BLaER1 treated with 17β-estradiol and CSF1 and Interleukin-3, amounts not matched to agents 10 nM and 100 nM (cell line): ENCODE measurements around the gene OXTR.

ENCODE experiments used
- H3K27ac ChIP-seq, 11 experiments: shearing (Covaris generic); formaldehyde crosslinking; 2 replicates each; pipeline ENCODE4 v1.8.1; 2022
- H3K27me3 ChIP-seq, 11 experiments: shearing (Covaris generic); formaldehyde crosslinking; 2 replicates each; pipeline ENCODE4 v1.8.1; 2022
- H3K36me3 ChIP-seq, 11 experiments: shearing (Covaris generic); formaldehyde crosslinking; 2 replicates each; pipeline ENCODE4 v1.8.1; 2022
- H3K4me1 ChIP-seq, 10 experiments: shearing (Covaris generic); formaldehyde crosslinking; 2 replicates each; pipeline ENCODE4 v1.8.1; 2022
- H3K4me2 ChIP-seq, 11 experiments: shearing (Covaris generic); formaldehyde crosslinking; 2 replicates each; pipeline ENCODE4 v1.8.1; 2022
- H3K4me3 ChIP-seq, 10 experiments: shearing (Covaris generic); formaldehyde crosslinking; 2 replicates each; pipeline ENCODE4 v1.8.1; 2022
- H3K9ac ChIP-seq, 11 experiments: shearing (Covaris generic); formaldehyde crosslinking; 2 replicates each; pipeline ENCODE4 v1.8.1; 2022
- H3K9me3 ChIP-seq, 11 experiments: shearing (Covaris generic); formaldehyde crosslinking; replicated peaks in 1 of 11; 2 replicates each; pipeline ENCODE4 v1.8.1; 2022
- H4K20me1 ChIP-seq, 11 experiments: shearing (Covaris generic); formaldehyde crosslinking; 2 replicates each; pipeline ENCODE4 v1.8.1; 2022
- Cebpa-rat ChIP-seq, 11 experiments: shearing (Covaris generic); IDR thresholded peaks; 2 replicates each; pipeline ENCODE4 v1.8.1; 2022

OXTR gene

DNA sequence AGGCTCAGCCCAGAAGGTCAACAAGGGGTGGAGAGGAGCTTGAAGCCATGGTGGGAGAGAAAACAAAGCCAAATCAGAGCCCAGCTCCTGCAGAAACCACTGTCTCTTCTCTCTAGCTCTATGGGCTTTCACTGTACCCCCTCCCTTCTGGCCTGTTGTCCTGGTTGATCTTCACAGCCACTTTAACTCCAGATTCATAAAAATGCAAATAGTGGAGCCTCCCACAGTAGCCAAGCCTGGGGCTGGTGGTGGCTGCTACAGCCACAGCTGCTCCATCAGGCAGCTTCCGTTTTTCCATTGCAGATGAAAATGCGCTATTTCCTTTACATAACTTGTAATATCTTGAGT, 56.5 kb downstream of the OXTR start:
- Histone ChIP-seq H3K27me3 (no peaks in the 10 kb centered on the region), H3K4me3 (no peak overlapping the region), H3K4me2 (peak overlapping the region; percentile 46 to 75 (median 62)), H4K20me1 (no peaks in the 10 kb centered on the region), H3K9me3 (peaks cover 0 to 8% (median 0%) of the 10 kb centered on the region in 11 experiments; a peak in 1 of 22 replicates), H3K9ac (peak overlapping the region in 4 of 11 experiments; percentile 30 to 50 (median 40); a peak in 5 of 22 replicates), H3K36me3 (no peaks in the 10 kb centered on the region), H3K27ac (peak overlapping the region in 8 of 11 experiments; percentile 34 to 75 (median 68); a peak in 14 of 22 replicates), H3K4me1 (peaks cover 15 to 29% (median 23%) of the 10 kb centered on the region in 10 experiments)
- no peak for TF ChIP-seq Cebpa-rat (IDR thresholded peaks at IDR 0.05)

DNA sequence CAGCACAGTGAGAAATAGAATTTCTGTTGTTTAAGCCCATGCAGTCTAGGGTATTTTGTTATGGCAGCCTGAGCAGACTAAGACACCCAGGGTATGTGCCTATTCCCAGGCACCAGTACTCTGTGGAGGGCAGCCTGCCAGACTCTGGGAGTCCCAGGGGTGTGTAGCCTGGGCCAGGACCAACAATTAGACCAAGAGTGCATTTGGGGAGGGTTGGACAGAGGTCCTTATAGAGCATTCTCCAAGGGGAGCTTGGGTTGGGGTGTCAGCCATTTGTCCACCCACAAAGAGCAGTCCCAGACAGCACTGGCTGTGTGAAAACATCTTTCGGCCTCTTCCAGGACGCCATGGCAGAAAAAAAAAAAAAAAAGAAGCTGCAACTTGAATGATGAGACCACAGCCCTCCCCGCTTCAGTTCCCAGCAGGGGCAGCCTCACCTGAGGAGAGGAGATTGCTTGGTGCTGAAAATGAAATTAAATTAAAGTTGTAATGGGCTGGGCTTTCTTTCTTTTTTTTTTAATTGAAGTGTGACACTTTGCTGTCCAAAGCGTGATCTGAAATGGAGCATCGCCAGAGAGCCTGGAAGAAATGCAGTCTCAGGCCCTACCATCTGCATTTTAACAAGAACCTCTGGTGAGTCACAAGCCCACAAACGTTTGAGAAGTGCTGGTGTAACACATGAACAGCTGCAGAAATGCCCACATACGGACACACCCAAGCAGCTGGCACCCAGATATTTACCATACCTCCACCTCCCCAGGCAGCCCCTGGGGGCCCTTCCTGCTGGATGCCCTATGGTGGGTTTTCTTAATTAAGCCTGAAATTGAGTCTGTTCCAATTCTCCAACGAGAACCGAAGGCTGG, 57.1 kb downstream of the OXTR start:
- no peak overlapping the region for H3K4me3 ChIP-seq
- H3K36me3 ChIP-seq, result no peaks in the 10 kb centered on the region
- H3K27ac ChIP-seq, result peak overlapping the region in 10 of 11 experiments; percentile 5 to 75 (median 66); a peak in 18 of 22 replicates
- H3K9ac ChIP-seq, result peak overlapping the region in 7 of 11 experiments; percentile 13 to 50 (median 34); a peak in 9 of 22 replicates
- no peaks in the 10 kb centered on the region for H3K27me3 ChIP-seq
- no peak for TF ChIP-seq Cebpa-rat (IDR thresholded peaks at IDR 0.05)
- H3K4me1 ChIP-seq, result peaks cover 15 to 29% (median 23%) of the 10 kb centered on the region in 10 experiments
- H4K20me1 ChIP-seq, result no peaks in the 10 kb centered on the region
- peaks cover 0 to 8% (median 1%) of the 10 kb centered on the region in 11 experiments; a peak in 5 of 22 replicates for H3K9me3 ChIP-seq
- H3K4me2 ChIP-seq, result peak overlapping the region; percentile 46 to 75 (median 62)

DNA sequence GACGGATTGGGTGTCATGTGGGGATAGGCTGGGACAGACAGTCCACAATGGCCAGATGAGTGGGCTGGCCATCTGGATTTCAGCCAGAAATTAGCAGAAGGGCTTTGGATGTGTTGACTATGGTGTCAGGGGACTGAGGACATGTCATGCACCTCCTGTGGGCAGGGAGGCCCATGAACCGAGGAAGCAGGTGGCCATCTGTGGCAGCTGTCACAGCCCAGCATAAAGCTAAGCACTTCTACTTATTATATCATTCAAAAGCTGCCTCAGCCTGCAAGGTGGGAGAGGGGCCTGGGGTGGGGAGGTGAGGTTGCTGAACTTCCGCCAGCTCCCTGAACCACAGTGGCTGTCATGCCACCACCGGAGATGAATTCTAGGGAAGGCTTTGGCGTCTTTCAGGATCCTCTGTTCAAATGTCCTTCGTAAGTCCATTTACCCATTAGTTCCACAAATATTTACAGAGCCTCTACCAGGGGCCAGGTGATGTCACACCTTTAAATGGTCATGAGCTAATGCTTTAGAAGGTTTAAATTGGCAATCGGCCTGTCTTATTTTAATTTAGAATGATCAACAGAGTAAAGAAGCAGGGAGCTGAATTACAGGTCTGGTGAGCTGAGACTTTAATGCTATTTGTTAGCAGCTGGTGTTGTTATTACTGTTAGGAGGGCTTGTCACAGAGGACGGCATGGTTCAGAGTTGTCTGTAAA, 59.5 kb downstream of the OXTR start:
- Histone ChIP-seq H3K27me3 (no peaks in the 10 kb centered on the region), H3K4me2 (peak overlapping the region in 4 of 11 experiments; percentile 11 to 39 (median 16); a peak in 3 of 22 replicates), H3K36me3 (no peaks in the 10 kb centered on the region; a peak in 1 of 22 replicates), H3K4me1 (peaks cover 15 to 29% (median 23%) of the 10 kb centered on the region in 10 experiments), H3K27ac (no peak overlapping the region), H3K4me3 (no peak overlapping the region), H3K9me3 (peaks cover 9 to 28% (median 24%) of the 10 kb centered on the region in 11 experiments), H3K9ac (no peak overlapping the region), H4K20me1 (no peaks in the 10 kb centered on the region)
- TF ChIP-seq Cebpa-rat (IDR thresholded peaks at IDR 0.05), result no peak

- Histone ChIP-seq H3K4me1 (peaks cover 15 to 29% (median 23%) of the 10 kb centered on the region in 10 experiments), H3K4me2 (peak overlapping the region in 3 of 11 experiments; percentile 11 to 16 (median 15); a peak in 2 of 22 replicates), H3K9me3 (peaks cover 14 to 35% (median 27%) of the 10 kb centered on the region in 11 experiments), H4K20me1 (no peaks in the 10 kb centered on the region), H3K9ac (no peak overlapping the region), H3K4me3 (no peak overlapping the region), H3K27me3 (no peaks in the 10 kb centered on the region), H3K27ac (no peak overlapping the region), H3K36me3 (no peaks in the 10 kb centered on the region; a peak in 1 of 22 replicates)
- TF ChIP-seq Cebpa-rat (IDR thresholded peaks at IDR 0.05), result no peak
Measured at GRCh38 chr3:8709287-8709686, 60.1 kb downstream of the OXTR start.

DNA sequence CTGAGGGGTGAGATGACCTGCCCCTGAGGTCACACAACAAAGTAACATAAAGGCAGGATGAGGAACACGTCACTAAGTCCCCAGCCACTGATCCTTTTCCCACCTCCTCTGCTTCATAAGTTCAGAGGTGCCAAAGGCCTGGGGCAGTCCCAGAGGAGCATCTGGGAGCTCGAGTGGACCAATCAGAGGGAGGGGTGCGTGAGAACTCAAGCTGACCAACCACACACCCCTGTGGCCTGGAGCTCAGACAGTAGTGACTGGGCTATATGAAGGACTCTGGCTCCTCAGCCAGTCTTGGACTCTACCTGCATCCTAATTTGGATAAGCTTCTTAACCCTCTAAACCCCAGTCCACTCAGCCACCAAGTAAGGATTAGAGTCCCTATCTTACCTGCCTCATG, 63.8 kb downstream of the OXTR start:
- no peak for TF ChIP-seq Cebpa-rat (IDR thresholded peaks at IDR 0.05)
- Histone ChIP-seq H3K36me3 (no peaks in the 10 kb centered on the region; a peak in 1 of 22 replicates), H3K4me2 (no peak overlapping the region), H4K20me1 (no peaks in the 10 kb centered on the region), H3K27ac (no peak overlapping the region), H3K4me3 (no peak overlapping the region), H3K27me3 (no peaks in the 10 kb centered on the region), H3K9ac (no peak overlapping the region), H3K4me1 (peaks cover 0 to 10% (median 5%) of the 10 kb centered on the region in 10 experiments; a peak in 7 of 20 replicates), H3K9me3 (peaks cover 27 to 72% (median 51%) of the 10 kb centered on the region in 11 experiments)

DNA sequence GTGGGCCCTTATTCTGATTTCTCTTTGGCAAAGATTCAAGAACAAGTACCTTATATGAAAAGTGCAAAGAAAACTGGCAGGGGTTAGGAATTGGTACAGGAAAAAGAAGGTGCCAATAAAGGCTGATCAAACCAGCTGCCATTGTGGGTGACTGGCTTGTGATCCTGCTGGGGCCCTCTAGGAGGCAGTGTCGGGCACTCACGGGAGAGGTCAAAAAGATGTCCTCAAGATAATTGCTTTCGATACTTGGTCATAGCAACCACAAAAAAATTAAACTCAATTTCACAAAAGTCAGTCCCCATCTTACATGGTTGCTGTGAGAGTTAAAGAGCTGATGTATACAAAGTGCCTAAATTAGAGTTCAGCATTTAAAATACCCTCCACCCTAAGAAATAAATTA, 66.9 kb downstream of the OXTR start:
- Histone ChIP-seq H3K36me3 (no peaks in the 10 kb centered on the region; a peak in 1 of 22 replicates), H3K4me2 (no peak overlapping the region), H3K27ac (no peak overlapping the region), H3K4me3 (no peak overlapping the region), H3K4me1 (no peaks in the 10 kb centered on the region), H4K20me1 (no peaks in the 10 kb centered on the region), H3K27me3 (no peaks in the 10 kb centered on the region), H3K9ac (no peak overlapping the region), H3K9me3 (peaks cover 57 to 100% (median 80%) of the 10 kb centered on the region in 11 experiments)
- no peak for TF ChIP-seq Cebpa-rat (IDR thresholded peaks at IDR 0.05)
